DMS 273 (cell line): ENCODE data around the gene ELOVL6.
"Not testable (repeated sequence)": the region's sequence is repeated elsewhere in the genome, so short reads cannot be mapped to it uniquely, and the experiment has no call there.

Source experiments
- DNase-seq: peaks from one replicate; lab custom pipeline; 2025; ENCODE audit not compliant: unreplicated experiment; lab: John Stamatoyannopoulos, UW

ELOVL6 gene

DNA sequence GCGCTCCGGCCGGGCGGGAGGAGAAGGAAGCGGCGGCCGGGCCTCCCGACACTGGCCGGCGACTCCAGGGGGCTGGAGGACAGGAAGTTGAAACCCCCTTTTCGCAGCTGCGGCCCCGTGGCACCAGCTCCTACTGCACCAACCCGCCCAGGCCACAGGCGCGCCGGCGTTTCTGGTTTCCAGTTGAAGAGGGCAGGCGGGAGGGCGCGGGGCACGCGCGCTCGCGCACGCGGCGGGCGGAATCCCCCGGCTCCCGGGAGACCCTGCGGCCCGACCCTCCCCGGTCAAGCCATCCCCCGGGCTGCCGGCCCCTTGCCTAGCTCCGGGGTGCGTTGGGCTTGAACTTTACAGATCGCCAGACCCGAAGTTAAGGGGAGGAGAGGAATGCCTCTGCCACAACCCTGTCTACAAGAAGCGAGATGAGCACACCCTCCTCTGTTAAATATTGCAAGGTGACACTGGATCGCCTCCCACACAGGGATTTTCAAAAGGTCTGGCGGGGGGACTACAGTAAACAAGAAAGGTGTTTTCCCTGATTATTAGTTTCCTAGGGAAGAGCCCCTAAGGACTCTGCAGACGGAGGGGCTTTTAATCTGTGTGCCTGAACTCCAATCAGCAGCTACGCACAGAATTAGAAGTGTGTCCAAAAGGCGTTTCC, 1.4 kb downstream of the ELOVL6 start:
- peak; percentile 77 for DNase-seq

- peak; percentile 77 for DNase-seq
These were observed 2.1 kb downstream of the ELOVL6 start for GRCh38 chr4:110196206-110196870.

GRCh38 chr4:110195561-110196205, 2.7 kb downstream of the ELOVL6 start:
- DNase-seq: no peak

GRCh38 chr4:110193822-110194761, 4.3 kb downstream of the ELOVL6 start:
- DNase-seq: peak; percentile 91

GRCh38 chr4:110193287-110193686, 5.1 kb downstream of the ELOVL6 start:
- DNase-seq: not testable (repeated sequence)

DNA sequence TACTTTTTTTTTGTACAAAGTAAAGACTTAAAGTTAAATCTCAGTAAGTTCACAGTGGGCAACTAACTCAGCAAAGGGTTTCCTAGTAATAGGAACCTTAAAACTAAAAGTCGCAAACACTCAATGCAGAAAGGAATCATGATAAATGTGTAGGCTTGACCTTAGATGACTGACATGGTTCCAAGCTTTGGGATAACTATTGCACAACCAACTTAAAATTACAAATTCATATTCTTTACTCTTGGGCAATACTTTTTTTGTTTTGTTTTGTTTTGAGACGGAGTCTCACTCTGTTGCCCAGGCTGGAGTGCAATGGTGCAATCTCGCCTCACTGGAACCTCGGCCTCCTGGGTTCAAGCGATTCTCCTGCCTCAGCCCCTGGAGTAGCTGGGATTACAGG, 8.2 kb downstream of the ELOVL6 start:
- no peak for DNase-seq

DNA sequence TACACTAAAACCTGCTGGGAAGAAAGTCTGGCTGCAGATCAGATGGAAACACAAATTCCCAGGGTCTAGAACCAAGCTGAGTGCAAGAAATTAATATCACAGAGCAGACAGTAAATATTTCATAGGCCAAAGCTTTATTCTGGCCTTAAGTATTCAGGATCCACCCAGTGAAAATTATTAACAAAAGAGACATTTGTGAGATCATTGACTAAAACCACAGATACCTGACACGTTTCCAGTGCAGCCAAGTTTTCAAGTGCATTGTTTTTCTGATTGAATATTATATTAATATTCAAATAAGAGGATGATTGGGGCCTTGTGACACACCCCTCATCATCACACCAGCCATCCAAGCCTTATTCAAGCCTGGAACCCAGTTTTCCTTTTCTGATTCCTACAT, 10.3 kb downstream of the ELOVL6 start:
- no peak for DNase-seq

- DNase-seq: no peak
These were observed 13.6 kb downstream of the ELOVL6 start for GRCh38 chr4:110184791-110185155.

GRCh38 chr4:110184140-110184790, 14.2 kb downstream of the ELOVL6 start:
- no peak for DNase-seq

- no peak for DNase-seq
These were observed 14.8 kb downstream of the ELOVL6 start for GRCh38 chr4:110183643-110184042.

DNA sequence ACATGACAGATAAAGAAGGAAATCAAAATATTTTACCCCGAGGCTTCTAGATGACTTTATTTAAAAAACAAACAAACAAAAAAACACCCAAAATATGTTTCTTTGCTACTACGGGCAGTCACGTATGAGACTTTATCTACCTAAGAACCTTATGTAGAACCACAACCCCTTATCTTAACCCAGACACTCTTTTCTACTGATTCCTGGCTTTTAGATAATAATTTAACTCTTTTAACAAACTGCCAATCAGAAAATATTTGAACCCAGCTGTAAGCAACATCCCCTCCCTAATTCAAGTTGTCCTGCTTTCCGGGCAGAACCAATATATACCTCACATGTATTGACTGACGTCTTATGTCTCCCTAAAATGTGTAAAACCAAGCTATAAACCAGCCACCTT, 15.4 kb downstream of the ELOVL6 start:
- no peak for DNase-seq

DNA sequence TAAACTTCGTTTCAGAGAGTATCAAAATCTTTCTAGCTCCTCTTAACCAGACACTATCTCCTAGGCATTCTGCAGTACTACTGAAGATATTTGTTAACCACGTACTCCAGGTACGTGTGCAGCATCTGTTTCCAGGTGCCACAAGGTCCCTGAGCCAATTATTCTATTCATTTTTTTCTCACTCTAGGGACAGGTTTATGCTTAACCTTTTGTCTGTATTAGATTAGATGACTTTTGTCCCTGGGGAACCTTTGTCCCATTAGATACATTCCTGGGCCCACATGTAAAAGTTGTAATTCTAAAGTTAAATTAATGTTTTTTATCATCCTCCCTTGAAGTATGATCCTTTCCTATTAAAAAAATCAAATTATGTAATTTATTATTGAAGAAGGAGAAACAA, 16.5 kb downstream of the ELOVL6 start:
- DNase-seq: no peak

- DNase-seq: no peak
These were observed 22.8 kb downstream of the ELOVL6 start for GRCh38 chr4:110175634-110176033.

DNA sequence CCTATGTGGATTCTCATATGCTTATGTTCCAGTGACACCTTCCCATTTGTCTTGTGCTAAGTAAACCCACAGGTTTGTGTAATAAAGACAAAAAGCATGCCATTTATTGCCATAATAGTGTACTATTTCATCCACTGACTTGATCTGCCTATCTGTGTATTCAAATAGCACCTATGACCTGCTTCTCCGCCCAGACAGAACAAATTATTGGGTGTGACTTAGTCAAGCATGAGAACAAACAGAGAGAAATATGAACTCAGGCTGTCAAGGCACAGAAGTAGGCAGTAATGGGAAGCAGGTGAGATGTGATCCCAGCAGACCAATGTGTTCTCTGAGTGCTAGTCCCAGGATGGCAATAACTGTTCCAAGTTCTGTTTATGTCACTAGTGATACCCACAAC, 25.4 kb downstream of the ELOVL6 start:
- DNase-seq: no peak

DNA sequence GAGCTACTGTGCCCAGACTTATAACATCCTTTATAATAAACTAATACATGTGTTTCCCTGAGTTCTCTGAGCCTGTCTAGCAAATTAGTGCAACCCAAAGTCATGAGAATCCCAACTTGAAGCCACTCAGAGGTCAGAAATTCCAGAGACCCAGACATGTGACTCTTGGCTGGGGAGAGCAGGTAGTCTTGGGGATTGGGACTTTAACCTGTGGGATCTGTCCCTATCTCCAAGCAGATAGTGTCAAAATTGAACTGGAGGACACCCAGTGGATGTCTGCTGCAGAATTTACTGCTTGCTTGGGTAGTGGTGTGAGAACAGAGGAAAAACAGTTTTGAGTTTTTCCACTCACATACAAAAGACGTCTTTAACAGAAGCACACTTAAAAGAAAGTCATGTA, 26.4 kb downstream of the ELOVL6 start:
- DNase-seq: no peak

GRCh38 chr4:110170861-110171260, 27.6 kb downstream of the ELOVL6 start:
- no peak for DNase-seq

DNA sequence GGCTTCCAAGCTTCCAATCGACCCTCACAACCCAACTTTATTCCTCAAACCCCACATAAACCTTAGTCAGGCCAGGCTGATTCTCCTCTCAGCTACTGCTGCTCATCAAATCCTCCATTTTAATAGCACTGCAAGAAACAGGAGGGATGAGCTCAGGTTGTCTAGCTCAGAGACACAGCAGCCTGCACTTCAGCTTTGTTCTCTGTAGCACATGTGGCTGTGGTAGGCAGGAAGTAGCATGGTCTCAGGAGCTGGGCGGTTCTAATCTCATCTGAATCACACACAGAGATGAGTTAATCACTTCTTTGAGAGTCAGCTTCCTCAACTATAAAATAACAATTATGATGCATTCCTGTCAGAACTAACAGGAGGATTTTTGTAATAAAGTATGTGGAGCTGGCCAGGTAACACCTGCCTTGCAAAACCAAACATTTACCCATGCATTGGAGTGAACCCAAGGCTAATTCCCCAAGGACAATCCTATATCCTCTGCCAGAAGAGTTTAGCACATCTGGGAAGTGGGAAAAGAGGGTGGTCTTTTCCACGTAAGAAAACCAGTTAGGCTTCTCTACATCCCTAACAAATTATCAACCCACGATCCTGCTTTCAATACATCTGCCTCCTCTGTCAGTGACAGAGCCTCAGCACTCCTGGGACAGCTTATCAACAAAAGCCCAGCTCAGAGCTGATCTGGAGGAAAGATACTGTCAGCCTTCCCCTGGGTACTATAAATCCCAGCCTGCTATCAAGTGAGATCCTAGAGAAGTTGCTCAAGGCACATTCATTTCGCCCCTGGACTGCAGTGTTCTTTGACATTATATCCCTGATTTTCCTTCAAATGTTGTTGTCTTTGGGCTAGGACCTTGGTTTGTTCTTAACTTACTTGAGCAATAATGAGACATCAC, 32.8 kb downstream of the ELOVL6 start:
- no peak for DNase-seq

- no peak for DNase-seq
These were observed 33.6 kb downstream of the ELOVL6 start for GRCh38 chr4:110164856-110165255.

GRCh38 chr4:110164251-110164650, 34.2 kb downstream of the ELOVL6 start:
- no peak for DNase-seq
